ENCODE results near the gene TGM2. TPM values are rescaled to one million over a fixed set of nuclear protein-coding genes. Genes with fewer than 3 reads are reported as not detected.

The TGM2 gene
- total RNA-seq, 1 experiment from 2014 or later, result 113 TPM

- TF ChIP-seq TCF7L2 (IDR thresholded peaks at IDR 0.05; ENCODE audit: low read depth, low read length) (0 out of 2 replicates have a peak, but pooled peaks have one; percentile 20), CTCF (IDR thresholded peaks at IDR 0.05) (no peak)
- DNase-seq (ENCODE audit: low read depth, low spot score) (no peak), ATAC-seq (no peak)
- Histone ChIP-seq H3K36me3 (ENCODE audit: control insufficient read depth, insufficient read depth, low read length) (peaks cover 5% of the 10 kb centered on the region), H3K27me3 (ENCODE audit: control insufficient read depth, insufficient read depth, low read length) (no peaks in the 10 kb centered on the region), H3K27ac (ENCODE audit: low read length) (no peak overlapping the region; the same call in 1 of the 2 replicates), H3K4me1 (ENCODE audit: control insufficient read depth, insufficient read depth, low read length) (0 out of 2 replicates have a peak, but pooled peaks cover 4% of the 10 kb centered on the region), H3K4me3 (ENCODE audit: low read depth in 2 of 2, low read length in 2 of 2) (no peak overlapping the region), H3K9me3 (ENCODE audit: control insufficient read depth, insufficient read depth, low read depth, low read length) (no peaks in the 10 kb centered on the region)
- ChIA-PET CTCF (interaction anchor here (1.0 kb wide), 1 partner anchor 10 kb away, joined by 4 read pairs; no protein-coding TSS in a partner anchor), POLR2A (no interaction called here)
- BruUV-seq (replicated peaks), result no TSS peak
- intact Hi-C loops (cut with micrococcal nuclease; ENCODE audit: unreplicated experiment) (no loop called here), in situ Hi-C loops (cut with HindIII; ENCODE audit: low pct_unique_long_range_greater_than_20kb, low sequenced_read_pairs) (no loop called here)
Measured at GRCh38 chr20:38082894-38083293, 82.2 kb downstream of the TGM2 start.

DNA sequence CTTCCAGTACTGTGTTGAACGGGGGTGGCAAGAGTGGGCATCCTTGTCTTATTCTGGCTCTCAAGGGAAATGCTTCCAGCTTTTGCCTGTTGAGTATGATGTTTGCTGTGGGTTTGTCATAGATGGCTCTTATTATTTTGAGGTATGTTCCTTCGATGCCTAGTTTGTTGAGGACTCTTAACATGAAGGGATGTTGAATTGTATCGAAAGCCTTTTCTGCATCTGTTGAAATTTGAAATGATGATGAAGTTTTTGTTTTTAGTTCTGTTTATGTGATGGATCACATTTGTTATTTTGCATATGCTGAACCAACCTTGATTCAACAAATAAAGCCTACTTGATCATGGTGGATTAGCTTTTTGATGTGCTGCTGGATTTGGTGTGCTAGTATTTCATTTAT lies 83.5 kb downstream of the TGM2 start:
- intact Hi-C loops (cut with micrococcal nuclease; ENCODE audit: unreplicated experiment), result no loop called here
- Histone ChIP-seq H3K9me3 (ENCODE audit: control insufficient read depth, insufficient read depth, low read depth, low read length) (no peaks in the 10 kb centered on the region), H3K4me3 (ENCODE audit: low read depth in 2 of 2, low read length in 2 of 2) (no peak overlapping the region), H3K27me3 (ENCODE audit: control insufficient read depth, insufficient read depth, low read length) (no peaks in the 10 kb centered on the region), H3K27ac (ENCODE audit: low read length) (no peak overlapping the region), H3K4me1 (ENCODE audit: control insufficient read depth, insufficient read depth, low read length) (0 out of 2 replicates have a peak, but pooled peaks cover 4% of the 10 kb centered on the region), H3K36me3 (ENCODE audit: control insufficient read depth, insufficient read depth, low read length) (peaks cover 4% of the 10 kb centered on the region; the same call in 1 of the 2 replicates)
- CTCF ChIA-PET, result no interaction called here
- POLR2A ChIA-PET, result no interaction called here
- no peak for DNase-seq (ENCODE audit: low read depth, low spot score)
- no peak for ATAC-seq
- in situ Hi-C loops (cut with HindIII; ENCODE audit: low pct_unique_long_range_greater_than_20kb, low sequenced_read_pairs), result no loop called here
- no TSS peak for BruUV-seq (replicated peaks)
- TF ChIP-seq CTCF (IDR thresholded peaks at IDR 0.05) (no peak), TCF7L2 (IDR thresholded peaks at IDR 0.05; ENCODE audit: low read depth, low read length) (no peak), SIN3A (IDR thresholded peaks at IDR 0.05; ENCODE audit: borderline replicate concordance, insufficient read depth, low read depth, low read length) (no peak), REST (IDR thresholded peaks at IDR 0.05; ENCODE audit: insufficient read depth in 1 of 2, low read depth in 2 of 2, low read length in 1 of 2) (no peak), POLR2AphosphoS5 (IDR thresholded peaks at IDR 0.05; ENCODE audit: low read depth, low read length) (no peak)
